Measurements from ENCODE around the gene HNF4A. TPM values are rescaled to one million over a fixed set of nuclear protein-coding genes. Genes with fewer than 3 reads are reported as not detected.
A peak's percentile ranks its signal among the peaks of the same experiment; 100 is the strongest.

Gene HNF4A
- total and polyA plus RNA-seq, 2 of the 13 experiments (the other 11 are each of a cell fraction or from before 2014, with no cell fraction given), result 80.9 to 169 TPM

DNA sequence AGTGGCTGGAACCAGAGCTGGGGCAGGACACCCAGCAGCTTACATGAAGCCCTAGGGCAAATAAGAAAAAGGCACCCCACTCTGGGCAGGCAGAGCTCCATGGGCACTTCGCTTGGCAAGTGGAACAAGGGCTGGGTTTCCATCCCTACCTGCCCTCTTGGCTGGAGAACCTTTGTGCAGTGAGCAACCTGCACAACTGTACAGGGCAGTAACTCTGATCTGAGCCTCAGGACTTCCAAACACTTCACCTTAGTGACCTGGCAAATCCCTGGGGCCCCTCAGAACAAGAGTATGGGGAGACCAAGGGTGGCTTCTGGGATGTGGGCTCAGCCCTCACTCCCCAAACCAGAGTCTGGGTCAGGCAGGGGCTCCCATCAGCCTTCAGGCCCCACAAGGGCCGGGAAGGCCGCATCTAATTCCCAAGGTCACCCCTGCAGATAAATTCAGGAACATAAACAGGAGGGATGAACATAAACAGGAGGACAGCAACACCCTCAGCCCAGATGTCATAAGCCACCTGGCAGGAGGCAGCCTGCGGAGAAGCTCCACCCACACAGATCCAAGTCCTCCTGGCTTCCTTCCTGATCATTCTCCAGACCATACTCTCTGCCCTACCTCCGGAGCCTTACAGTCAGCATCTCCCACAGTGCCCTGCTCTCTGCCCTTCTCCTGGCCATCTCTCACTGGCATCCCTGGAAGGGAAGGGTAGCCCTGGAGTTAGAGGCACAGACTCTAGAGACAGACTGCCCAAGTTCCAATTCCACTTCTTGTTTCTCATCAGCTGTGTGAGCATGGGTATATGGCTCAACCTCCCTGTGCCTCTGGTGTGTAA lies 37.5 kb downstream of the HNF4A start (continued):
- TF ChIP-seq, protein P1, sequence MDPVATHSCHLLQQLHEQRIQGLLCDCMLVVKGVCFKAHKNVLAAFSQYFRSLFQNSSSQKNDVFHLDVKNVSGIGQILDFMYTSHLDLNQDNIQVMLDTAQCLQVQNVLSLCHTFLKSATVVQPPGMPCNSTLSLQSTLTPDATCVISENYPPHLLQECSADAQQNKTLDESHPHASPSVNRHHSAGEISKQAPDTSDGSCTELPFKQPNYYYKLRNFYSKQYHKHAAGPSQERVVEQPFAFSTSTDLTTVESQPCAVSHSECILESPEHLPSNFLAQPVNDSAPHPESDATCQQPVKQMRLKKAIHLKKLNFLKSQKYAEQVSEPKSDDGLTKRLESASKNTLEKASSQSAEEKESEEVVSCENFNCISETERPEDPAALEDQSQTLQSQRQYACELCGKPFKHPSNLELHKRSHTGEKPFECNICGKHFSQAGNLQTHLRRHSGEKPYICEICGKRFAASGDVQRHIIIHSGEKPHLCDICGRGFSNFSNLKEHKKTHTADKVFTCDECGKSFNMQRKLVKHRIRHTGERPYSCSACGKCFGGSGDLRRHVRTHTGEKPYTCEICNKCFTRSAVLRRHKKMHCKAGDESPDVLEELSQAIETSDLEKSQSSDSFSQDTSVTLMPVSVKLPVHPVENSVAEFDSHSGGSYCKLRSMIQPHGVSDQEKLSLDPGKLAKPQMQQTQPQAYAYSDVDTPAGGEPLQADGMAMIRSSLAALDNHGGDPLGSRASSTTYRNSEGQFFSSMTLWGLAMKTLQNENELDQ (CRISPR knock-in tag; IDR thresholded peaks at IDR 0.05; ENCODE audit: borderline replicate concordance), result peak; percentile 53; the same call in 1 of the 2 replicates
- TF ChIP-seq BCL6 (CRISPR knock-in tag; IDR thresholded peaks at IDR 0.05), result no peak; the same call in none of the 2 replicates
- TF ChIP-seq ZNF878 (CRISPR knock-in tag; IDR thresholded peaks at IDR 0.05), result peak; percentile 85
- no peak for TF ChIP-seq PAF1 (CRISPR knock-in tag; IDR thresholded peaks at IDR 0.05)
- no peak; the same call in 1 of the 2 replicates for TF ChIP-seq ZNF777 (CRISPR knock-in tag; IDR thresholded peaks at IDR 0.05)
- TF ChIP-seq, protein P2, sequence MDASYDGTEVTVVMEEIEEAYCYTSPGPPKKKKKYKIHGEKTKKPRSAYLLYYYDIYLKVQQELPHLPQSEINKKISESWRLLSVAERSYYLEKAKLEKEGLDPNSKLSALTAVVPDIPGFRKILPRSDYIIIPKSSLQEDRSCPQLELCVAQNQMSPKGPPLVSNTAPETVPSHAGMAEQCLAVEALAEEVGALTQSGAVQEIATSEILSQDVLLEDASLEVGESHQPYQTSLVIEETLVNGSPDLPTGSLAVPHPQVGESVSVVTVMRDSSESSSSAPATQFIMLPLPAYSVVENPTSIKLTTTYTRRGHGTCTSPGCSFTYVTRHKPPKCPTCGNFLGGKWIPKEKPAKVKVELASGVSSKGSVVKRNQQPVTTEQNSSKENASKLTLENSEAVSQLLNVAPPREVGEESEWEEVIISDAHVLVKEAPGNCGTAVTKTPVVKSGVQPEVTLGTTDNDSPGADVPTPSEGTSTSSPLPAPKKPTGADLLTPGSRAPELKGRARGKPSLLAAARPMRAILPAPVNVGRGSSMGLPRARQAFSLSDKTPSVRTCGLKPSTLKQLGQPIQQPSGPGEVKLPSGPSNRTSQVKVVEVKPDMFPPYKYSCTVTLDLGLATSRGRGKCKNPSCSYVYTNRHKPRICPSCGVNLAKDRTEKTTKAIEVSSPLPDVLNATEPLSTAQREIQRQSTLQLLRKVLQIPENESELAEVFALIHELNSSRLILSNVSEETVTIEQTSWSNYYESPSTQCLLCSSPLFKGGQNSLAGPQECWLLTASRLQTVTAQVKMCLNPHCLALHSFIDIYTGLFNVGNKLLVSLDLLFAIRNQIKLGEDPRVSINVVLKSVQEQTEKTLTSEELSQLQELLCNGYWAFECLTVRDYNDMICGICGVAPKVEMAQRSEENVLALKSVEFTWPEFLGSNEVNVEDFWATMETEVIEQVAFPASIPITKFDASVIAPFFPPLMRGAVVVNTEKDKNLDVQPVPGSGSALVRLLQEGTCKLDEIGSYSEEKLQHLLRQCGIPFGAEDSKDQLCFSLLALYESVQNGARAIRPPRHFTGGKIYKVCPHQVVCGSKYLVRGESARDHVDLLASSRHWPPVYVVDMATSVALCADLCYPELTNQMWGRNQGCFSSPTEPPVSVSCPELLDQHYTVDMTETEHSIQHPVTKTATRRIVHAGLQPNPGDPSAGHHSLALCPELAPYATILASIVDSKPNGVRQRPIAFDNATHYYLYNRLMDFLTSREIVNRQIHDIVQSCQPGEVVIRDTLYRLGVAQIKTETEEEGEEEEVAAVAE (CRISPR knock-in tag; IDR thresholded peaks at IDR 0.05; ENCODE audit: borderline replicate concordance), result no peak
- no peak for TF ChIP-seq RFXANK (CRISPR knock-in tag; IDR thresholded peaks at IDR 0.05)
- TF ChIP-seq, protein P3, sequence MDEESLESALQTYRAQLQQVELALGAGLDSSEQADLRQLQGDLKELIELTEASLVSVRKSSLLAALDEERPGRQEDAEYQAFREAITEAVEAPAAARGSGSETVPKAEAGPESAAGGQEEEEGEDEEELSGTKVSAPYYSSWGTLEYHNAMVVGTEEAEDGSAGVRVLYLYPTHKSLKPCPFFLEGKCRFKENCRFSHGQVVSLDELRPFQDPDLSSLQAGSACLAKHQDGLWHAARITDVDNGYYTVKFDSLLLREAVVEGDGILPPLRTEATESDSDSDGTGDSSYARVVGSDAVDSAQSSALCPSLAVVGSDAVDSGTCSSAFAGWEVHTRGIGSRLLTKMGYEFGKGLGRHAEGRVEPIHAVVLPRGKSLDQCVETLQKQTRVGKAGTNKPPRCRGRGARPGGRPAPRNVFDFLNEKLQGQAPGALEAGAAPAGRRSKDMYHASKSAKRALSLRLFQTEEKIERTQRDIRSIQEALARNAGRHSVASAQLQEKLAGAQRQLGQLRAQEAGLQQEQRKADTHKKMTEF (CRISPR knock-in tag; IDR thresholded peaks at IDR 0.05), result no peak; the same call in 1 of the 2 replicates
- no peak for TF ChIP-seq MAFG (CRISPR knock-in tag; IDR thresholded peaks at IDR 0.05)
- peak; percentile 97; the same call in 1 of the 2 replicates for TF ChIP-seq NRL (CRISPR knock-in tag; IDR thresholded peaks at IDR 0.05; ENCODE audit: borderline replicate concordance)
- peak; percentile 75 for TF ChIP-seq SOX5 (CRISPR knock-in tag; IDR thresholded peaks at IDR 0.05; ENCODE audit: borderline replicate concordance)
- TF ChIP-seq DR1 (CRISPR knock-in tag; IDR thresholded peaks at IDR 0.05), result peak; percentile 25; the same call in 1 of the 2 replicates
- TF ChIP-seq, protein P4, sequence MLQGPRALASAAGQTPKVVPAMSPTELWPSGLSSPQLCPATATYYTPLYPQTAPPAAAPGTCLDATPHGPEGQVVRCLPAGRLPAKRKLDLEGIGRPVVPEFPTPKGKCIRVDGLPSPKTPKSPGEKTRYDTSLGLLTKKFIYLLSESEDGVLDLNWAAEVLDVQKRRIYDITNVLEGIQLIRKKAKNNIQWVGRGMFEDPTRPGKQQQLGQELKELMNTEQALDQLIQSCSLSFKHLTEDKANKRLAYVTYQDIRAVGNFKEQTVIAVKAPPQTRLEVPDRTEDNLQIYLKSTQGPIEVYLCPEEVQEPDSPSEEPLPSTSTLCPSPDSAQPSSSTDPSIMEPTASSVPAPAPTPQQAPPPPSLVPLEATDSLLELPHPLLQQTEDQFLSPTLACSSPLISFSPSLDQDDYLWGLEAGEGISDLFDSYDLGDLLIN (CRISPR knock-in tag; IDR thresholded peaks at IDR 0.05; ENCODE audit: borderline replicate concordance), result 0 out of 2 replicates have a peak, but pooled peaks have one; percentile 83
